Choroid plexus epithelial cell (primary cell): Measurements from ENCODE around the gene DEPDC5.
"Not testable (repeated sequence)": the region's sequence is repeated elsewhere in the genome, so short reads cannot be mapped to it uniquely, and the experiment has no call there.

ENCODE experiments used
- DNase-seq: peaks from one replicate; pipeline ENCODE4 v3.0.0-alpha.2; 2010; ENCODE audit warnings: low read depth
- H3K4me3 ChIP-seq: 2 replicates; pipeline ENCODE4 v1.5.1; 2011; ENCODE audit warnings: low read depth, mild to moderate bottlenecking, control low read depth, low read length, moderate library complexity
- CTCF ChIP-seq: conservative IDR thresholded peaks from 2 replicates; pipeline ENCODE4 v1.5.1; 2011; ENCODE audit warnings: low read depth, mild to moderate bottlenecking, control low read depth, inconsistent platforms, low read length, moderate library complexity

The DEPDC5 gene

DNA sequence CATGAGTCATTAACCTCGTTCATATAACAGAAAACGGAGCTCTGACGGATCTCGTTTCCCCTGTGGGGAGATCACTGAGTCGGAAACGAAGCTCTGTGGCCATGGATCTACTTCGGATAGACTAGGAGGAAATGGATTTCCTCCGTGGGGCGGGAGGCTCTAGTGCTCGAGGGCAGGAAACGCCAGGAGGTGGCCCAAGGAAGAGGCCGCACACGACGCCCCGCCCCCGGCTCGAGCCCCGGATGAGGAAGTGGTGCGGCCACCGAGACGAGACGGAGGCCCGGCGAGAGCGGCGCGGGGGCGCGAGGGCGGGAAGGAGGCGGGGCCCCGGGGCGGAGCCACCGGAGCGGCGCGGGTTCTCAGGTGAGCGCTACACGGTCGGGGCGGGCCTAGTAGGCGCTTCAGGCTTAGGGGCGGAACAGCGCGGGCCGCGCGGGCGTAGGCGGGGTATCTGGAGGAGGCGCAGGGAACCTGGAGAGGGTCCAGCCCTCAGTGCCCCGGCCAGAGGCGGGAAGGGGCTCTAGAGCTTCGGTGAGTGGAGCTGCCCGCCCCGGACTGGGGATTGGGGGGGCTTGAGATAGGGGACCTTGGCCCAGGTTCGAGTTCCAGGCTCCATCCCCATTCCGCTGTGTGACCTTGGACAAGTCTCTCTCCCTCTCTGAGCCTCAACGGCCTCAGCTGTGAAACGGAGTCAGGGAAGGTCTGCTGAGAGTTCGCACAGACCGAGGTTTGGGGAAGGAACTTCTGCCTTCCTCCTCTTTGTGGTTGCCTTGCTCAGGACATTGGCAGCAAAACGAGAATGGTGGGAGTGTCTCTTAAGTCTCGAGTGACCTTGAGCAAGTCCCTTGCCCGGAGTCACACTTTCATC is at the start of gene DEPDC5:
DEPDC5 (plus strand) TSS at position 386 of the 868 bp plus-strand sequence. CDS start 903 bp downstream, outside the sequence.
- peak; percentile 94 for DNase-seq
- H3K4me3 ChIP-seq, result peak within 1 kb of the TSS; percentile 77
- TF ChIP-seq CTCF, result no peak

DNA sequence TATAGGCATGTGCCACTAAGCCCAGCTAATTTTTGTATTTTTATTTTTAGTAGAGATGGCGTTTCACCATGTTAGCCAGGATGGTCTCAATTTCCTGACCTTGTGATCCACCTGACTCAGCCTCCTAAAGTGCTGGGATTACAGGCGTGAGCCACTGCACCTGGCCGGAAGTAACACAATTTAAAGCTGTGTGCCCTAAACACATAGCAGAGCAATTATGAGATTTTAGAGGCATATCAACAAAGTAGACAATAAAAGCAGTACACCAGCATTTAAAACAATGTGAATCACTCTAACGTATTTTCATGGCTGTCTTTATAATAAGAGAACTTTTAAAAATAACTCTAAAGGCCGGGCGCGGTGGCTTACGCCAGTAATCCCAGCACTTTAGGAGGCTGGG is 46.3 kb upstream of the DEPDC5 start:
- H3K4me3 ChIP-seq, result no peak overlapping the region
- no peak for DNase-seq
- no peak for TF ChIP-seq CTCF

- peak; percentile 35 for DNase-seq
Observed at GRCh38 chr22:31711226-31711625, 42.6 kb upstream of the DEPDC5 start.

GRCh38 chr22:31715147-31715778 is 38.6 kb upstream of the DEPDC5 start:
- TF ChIP-seq CTCF, result no peak
- no peak for DNase-seq
- no peak overlapping the region for H3K4me3 ChIP-seq

More at GRCh38 chr22:31711226-31711625, 42.6 kb upstream of the DEPDC5 start:
- not testable (repeated sequence) for H3K4me3 ChIP-seq

DNA sequence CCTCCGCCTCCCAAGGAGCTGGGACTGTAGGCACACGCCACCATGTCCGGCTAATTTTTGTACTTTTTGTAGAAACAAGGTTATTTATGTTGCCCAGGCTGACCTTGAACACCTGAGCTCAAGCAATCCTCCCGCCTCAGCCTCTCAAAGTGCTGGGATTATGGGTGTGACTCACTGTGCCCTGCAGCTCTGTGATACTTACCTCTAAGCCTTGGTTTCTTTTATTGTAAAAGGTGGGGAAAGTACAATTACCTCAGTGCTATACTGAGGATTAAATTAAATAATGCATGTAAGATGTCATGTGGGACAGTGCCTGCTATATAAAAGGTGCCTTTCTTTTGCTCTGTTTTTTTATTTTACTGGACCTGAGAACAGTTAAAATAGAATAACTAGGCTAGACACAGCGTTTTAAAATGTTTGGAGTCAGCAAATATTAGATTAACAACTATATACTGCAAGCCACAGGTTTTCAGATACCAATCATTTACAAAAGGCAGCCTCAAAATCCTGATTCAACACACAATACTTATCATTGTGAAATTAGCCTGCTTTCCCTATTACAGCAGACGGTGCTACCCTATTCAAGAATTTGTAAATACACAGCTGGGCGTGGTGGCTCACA is 33.9 kb upstream of the DEPDC5 start:
- no peak overlapping the region for H3K4me3 ChIP-seq
- no peak for DNase-seq
- TF ChIP-seq CTCF, result no peak

DNA sequence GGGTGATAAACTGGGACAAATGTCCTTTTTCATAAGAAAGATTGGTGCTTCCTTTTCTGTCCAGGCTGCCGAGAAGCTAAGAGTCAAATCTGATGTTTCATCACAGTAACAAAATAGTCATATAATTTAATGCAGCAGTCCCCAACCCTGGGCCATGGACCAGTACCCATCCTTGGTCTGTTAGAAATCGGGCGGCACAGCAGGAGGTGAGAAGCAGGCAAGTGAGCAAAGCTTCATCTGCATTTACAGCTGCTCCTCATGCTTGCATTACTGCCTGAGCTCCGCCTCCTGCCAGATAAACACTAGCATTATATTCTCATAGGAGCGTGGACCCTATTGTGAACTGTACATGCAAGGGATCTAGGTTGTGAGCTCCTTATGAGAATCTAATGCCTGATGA is 30.1 kb upstream of the DEPDC5 start:
- DNase-seq, result no peak
- TF ChIP-seq CTCF, result no peak
- no peak overlapping the region for H3K4me3 ChIP-seq

DNA sequence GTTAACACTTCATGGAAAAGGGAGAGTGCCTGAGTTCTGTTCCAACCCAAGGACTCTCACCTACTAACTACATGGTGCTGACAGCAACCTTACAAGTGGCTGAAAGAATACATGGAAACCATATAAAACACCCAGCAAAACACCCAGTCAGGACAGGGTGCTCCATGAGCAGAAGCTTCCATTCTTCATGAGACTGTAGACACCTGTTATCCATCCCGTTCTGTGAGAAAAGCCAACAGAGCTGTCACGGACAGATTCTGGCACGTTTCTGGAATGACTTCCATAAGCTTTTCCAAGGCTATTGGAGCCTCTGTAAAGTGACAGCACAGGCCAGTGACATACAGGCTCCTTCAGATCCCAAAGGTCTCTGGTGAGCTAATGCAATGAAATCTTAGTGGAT is 27.1 kb upstream of the DEPDC5 start:
- TF ChIP-seq CTCF, result no peak
- H3K4me3 ChIP-seq, result no peak overlapping the region
- DNase-seq, result no peak
